Activated CD8-positive, alpha-beta memory T cell treated with anti-CD3 and anti-CD28 coated beads for 36 hours (primary cell): ENCODE measurements around the gene MCM9. TPM values are rescaled to one million over a fixed set of nuclear protein-coding genes. Genes with fewer than 3 reads are reported as not detected.
"Not testable (repeated sequence)": the region's sequence is repeated elsewhere in the genome, so short reads cannot be mapped to it uniquely, and the experiment has no call there.

Experiments used
- CTCF ChIA-PET: fragments of 350-600 bp; sonication (Branson Sonifier 250); formaldehyde crosslinking; loops from one replicate; lab custom pipeline; 2021; ENCODE audit warnings: antibody characterized with exemption; lab: Charles Lee
- POLR2A ChIA-PET: fragments of 350-600 bp; sonication (Branson Sonifier 250); formaldehyde crosslinking; loops from one replicate; lab custom pipeline; 2021; ENCODE audit warnings: antibody characterized with exemption; lab: Charles Lee
- total RNA-seq, 2 experiments: library from RNA; stranded (reverse); gene quantifications; one replicate each; pipeline ENCODE4 v1.2.3, GENCODE V29; 2021

The MCM9 gene
- total RNA-seq, 2 experiments from 2014 or later, result 19.3 TPM

DNA sequence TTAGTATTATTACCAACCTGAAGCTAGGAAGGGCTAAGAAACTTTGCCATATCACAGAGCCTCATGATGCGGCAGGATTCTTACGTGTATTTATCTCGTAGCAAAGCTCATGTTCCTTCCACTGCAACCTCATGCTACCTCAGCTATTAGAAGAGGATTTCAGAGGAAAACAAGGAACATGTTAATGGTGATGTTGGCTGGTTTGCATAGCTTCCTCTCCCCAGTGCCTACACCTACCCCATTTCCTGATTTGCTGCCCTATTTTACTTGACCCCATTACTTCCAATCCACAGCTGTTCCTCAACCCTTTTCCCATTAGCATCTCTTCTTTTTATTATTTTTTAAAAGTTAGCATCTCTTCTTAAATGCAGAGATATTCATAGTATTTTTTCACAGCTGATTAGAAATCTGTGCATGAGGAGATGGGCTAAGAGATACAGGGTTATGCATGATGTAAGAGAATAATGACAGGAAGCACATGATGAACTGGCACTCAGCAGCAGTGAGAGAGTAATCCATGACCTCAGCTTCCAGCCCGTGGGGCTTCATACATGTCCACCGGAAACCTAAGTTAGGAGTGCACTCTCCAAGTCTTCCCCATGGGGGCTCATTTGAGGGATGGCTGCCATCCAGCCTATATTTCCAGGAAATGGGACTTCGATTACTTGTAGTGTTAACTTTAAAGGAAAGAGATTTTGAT is 147.1 kb downstream of the MCM9 start:
- POLR2A ChIA-PET, result no interaction called here
- CTCF ChIA-PET, result interaction anchor here (0.8 to 1.2 kb wide), 4 partner anchors 9 to 107 kb away, joined by 3 to 4 read pairs (median 3); no protein-coding TSS in a partner anchor

DNA sequence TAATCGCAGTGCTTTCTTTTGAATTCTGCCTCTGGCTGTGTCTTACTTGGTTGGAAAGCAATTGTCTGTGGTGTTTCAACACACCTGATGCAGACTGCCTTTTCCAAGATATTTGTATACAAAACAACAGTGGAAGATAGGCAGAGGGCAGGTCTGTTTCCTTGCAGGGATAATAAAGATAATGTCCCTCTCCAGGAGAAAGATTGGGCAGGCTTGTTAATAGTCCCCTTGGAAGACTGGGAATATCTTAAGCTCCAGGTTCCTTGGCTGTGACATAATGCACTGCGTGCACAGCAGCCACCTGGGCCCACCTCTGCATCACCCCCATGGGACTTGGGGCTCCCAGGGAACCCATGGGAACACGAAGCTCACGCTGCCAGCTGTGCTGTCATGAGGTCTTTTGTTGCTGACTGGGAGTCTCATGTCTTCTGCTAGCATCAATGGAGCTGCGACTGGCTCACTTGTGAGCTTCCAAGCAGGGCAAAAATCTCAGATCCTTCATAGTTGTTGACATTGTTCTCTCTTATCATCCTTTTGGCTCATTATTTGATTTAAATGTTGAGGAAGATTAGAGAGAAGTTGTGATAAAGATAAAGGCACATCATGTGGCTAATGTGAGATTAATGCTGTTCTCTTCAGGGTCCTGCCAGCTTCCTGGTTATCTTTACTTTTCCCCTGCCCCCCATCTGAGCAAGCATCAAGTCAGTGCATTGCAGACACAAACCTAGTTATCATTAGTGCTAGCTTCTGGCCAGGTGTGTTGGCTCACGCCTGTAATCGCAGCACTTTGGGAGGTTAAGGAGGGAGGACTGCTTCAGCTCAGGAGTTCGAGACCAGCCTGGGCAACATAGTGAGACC is 148.1 kb downstream of the MCM9 start:
- ChIA-PET POLR2A (no interaction called here), CTCF (interaction anchor here (0.8 to 1.2 kb wide), 4 partner anchors 10 to 106 kb away, joined by 3 to 4 read pairs (median 3); no protein-coding TSS in a partner anchor)

DNA sequence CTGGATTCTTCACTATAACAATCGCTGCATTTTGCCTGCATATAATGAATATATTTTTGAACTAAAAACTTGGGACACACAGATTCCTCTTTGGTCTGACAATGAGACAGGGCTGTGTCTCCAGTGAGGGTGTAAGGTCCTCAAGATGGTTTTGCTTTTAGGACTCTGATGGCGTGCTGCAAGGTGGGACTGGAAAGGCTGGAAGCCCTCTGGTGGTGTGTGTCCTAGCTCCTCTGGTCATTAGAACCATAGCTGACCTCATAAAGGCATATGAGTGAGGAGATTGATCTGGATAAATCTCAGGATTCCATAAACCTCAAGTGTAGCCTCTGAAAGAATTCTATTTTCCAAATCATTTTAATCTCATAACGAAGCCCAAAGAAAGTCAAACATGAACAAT is 149.4 kb downstream of the MCM9 start:
- POLR2A ChIA-PET, result no interaction called here
- CTCF ChIA-PET, result no interaction called here

DNA sequence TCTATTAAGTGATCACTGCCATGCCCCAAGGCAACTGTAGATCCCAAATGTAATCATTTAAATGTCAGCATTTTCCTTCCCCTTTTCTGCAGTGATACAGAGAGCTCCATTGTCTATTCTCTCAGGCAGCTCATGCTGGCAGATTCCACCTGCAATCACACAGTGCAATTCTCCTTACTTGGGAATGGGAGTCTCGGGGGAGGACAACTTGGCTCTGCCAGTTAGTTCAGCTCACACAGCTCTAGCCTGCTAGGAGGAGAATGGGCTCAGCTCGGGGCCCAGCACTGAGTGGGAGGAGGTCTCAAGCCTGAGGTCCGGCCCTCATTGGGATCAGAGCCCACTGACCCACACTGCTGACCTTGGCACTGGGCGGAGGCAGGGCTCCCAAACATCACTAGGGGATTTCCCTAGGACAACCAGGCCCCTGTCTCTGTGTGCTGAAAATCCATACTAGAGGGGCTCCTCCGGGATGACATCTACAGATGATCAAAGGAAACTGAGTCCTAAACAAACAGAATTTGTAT is 150.3 kb downstream of the MCM9 start:
- ChIA-PET POLR2A (no interaction called here), CTCF (no interaction called here)

DNA sequence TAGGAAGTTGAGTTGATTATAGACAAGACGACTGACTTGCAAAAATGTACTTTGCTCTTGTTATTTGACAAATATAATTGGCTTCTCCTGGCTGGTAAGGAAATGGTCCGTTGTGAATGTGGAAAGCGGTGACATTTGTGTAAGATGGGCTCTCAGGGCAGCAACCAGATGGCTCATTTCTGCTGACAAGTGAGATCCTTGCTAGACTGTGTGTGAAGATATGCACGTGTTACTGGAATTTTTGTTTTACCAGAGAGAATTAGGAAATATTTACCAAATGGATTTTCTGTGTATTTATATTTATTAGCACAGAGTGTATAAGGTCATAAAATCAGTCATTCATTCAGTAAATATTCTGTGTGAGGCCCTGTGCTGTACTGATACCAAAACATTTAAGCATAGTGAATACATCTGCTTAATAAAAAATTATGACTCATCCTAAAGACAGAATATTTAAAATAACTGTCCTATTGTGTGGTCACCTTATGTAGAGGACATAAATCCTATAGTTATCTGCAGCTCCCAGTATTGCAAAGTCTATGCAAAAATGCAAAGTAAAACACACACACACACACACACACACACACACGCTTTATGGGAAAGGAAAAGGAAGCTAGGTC is 150.9 kb downstream of the MCM9 start:
- POLR2A ChIA-PET, result no interaction called here
- CTCF ChIA-PET, result no interaction called here

DNA sequence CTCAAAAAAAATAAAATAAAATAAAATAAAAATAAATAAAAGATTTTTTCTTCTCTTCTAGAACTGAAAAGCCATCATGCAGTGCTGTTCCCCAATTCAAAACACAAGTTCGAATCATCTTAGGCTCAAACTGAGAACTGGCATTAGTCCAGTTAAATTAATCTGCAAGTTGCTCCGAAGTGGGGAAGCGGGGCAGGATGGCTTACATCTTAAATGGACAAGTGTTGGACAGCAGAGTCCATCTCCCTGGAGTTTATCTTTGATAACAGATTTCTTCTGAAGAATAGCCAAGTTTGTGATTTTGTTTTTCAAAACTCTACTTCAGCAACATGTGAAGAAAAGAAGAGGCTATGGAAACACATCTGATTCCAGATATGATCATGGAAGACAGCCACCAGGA is 152.3 kb downstream of the MCM9 start:
- CTCF ChIA-PET, result interaction anchor here (0.5 kb wide), 1 partner anchor 108 kb away, joined by 3 read pairs; no protein-coding TSS in a partner anchor
- POLR2A ChIA-PET, result no interaction called here

DNA sequence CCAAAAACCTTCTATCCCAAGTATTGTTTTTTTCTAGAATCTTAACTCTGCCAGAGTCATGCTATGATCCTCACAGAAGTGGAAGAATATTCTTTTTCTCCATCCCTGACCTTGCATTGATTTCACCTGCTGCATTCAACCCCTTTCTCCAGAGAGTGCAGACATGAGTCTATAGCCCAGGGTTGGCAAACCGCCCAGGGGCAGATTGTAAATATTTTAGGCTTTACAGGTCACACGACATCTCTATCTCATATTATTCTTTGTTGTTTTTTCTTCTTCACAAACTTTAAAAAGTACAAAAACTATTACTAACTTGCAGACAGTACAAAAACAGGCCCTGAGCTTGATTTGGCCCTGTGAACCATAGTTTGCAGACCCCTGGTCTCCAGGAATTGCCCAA is 153.1 kb downstream of the MCM9 start:
- POLR2A ChIA-PET, result no interaction called here
- CTCF ChIA-PET, result no interaction called here

DNA sequence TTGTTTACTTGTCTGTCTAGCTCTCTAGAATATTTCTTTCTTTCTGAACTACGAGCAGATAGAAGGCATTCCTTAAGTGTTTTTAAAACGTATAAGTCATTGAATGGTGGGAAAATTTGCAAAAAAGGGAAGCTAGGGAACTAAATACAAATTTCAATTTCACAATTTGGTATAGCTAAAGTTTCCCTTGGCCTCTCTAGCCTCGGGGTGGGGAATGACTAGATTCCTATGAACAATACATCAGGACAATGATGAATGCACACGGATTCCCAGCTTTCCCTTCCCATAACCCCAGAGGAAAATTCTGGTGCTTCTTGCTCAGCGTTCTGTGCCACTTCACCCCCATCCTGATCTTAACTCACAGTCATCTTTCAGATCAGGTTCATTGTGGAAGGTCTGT is 154.3 kb downstream of the MCM9 start:
- CTCF ChIA-PET, result interaction anchor here (0.7 kb wide), 1 partner anchor 19 kb away, joined by 3 read pairs; no protein-coding TSS in a partner anchor
- POLR2A ChIA-PET, result no interaction called here

DNA sequence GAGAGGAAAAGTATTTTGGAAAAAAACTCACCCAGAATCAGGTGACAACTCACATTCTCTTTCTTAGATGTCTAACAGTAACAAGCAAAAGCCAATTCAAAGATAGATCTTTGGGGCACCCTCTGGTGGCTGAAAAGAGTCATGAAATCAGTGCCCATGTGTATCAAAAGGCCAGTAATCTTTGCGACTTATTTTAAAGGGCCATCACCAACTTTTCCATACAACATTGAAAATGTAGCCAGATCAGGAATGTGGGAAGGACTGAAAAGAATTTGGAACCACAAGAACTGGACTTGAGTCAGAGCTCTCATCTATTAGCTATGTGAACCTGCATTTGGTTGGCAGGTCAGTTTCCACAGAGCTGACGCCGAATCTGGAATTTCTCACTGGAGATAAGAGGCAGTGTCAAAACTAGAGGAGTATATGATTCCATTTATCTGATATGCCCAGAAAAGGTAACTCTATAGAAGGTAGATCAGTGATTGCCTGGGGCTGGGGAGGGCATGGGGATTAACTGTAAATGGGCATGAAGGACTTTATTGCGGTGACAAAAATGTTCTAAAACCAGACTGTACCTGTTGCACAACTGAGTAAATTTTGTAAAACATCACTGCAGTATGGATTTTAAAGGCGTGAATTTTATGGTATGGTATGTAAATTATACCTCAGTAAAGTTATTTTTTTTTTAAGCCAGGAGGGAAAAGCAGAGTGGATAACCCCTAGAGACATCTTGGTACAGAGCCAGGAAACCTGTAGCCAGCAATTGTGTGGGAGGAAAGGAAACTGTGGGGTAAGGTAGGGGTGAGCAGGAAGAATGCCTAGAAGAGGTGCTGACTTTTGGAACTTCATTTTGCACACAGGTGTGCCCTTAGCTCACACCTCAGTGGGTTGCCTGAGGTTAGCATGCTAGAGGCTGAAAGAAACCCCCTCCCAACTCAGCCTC is 158.1 kb downstream of the MCM9 start:
- ChIA-PET POLR2A (no interaction called here), CTCF (interaction anchor here (0.9 kb wide), 1 partner anchor 211 kb away, joined by 3 read pairs; no protein-coding TSS in a partner anchor)

DNA sequence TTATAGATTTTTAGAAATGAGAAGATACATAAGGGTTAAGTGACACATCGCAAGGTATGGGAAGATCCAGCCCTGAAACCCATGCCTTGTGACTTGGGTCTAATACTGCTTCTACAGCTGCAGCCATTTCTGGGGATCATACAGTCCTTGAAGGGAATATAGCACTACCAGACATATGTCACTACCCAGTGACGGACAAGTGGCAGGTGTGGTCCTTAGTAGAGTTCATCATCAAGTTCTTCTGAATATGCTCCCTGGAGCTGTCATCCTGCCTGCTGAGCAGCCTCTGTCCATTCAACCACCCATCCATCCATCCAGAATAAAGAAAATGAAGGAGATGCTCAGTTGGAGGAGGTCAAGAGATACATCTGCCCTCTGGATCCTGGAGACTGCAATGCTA is 159.6 kb downstream of the MCM9 start:
- ChIA-PET CTCF (no interaction called here), POLR2A (no interaction called here)

DNA sequence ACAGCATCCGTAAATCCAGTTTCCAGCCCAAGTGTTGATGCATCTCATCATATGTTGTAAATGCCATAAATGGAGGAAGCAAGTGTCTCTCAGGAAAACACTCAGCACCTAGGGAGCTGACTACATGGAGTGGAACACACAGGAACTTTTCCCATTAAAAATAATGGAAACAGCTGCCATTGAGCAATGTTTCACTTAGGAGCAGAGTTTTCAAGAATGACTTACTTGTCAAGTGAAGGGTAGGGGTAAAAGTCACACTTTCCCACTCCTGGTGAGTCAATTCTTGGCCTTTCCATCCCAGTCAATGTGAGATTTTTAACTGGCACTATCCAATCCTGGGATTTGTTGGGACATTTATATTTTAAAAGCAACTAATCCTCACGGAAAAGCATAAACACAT is 160.4 kb downstream of the MCM9 start:
- ChIA-PET POLR2A (no interaction called here), CTCF (no interaction called here)

DNA sequence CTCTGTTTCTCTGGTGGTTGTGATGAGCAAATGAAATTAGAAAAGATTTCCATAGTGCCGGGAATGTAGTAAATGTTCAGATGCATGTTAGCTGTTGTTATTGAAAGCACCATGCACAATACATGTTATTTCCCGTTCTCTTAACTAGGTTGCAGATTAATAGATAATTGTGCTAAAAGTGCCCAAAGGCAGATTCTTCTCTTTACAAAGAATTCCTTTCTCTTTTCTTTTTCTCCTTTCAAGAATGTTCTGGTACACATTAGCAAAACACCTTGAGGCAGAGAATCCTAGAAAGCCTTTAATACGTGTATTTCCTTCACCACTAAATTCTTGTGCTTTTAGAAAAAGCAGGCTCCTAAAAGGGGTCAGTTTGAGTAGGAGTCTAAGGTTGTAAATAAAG is 162.1 kb downstream of the MCM9 start:
- POLR2A ChIA-PET, result no interaction called here
- CTCF ChIA-PET, result no interaction called here

DNA sequence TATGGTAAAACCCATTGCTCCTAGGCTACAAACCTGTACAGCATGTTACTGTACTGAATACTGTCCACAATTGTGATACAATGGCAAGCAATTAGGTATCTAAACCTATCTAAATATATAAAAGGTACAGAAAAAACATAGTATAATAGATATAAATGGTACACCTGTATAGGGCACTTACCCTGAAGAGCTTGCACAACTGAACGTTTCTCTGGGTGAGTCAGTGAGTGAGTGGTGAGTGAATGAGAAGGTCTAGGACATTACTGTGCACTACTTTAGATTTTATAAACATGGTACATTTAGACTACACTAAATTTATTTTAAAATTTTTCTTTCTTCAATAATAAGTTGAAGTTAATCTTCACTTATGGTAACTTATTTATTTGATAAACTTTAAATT is 163.7 kb downstream of the MCM9 start:
- POLR2A ChIA-PET, result no interaction called here

DNA sequence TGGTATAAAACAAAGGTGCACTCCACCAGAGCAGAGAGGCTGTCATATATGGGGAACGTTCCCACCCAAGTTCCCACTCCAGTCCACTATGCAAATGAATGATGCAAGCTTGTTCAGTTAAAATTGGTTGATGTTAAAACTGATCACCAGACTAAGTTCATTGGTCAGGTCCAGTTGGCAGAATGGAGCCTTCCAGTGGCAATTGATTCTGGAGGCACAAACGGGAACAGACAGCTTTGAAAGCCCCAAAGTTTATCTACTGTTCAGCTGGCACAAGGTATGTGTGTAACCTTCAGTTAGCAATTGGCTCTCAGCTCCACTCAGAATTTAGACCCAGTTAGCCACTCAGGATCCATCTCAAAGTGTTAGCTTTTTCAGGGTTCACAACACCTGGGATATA is 164.1 kb downstream of the MCM9 start:
- ChIA-PET CTCF (no interaction called here), POLR2A (no interaction called here)

More for the DNA sequence above, 163.7 kb downstream of the MCM9 start:
- CTCF ChIA-PET, result no interaction called here

DNA sequence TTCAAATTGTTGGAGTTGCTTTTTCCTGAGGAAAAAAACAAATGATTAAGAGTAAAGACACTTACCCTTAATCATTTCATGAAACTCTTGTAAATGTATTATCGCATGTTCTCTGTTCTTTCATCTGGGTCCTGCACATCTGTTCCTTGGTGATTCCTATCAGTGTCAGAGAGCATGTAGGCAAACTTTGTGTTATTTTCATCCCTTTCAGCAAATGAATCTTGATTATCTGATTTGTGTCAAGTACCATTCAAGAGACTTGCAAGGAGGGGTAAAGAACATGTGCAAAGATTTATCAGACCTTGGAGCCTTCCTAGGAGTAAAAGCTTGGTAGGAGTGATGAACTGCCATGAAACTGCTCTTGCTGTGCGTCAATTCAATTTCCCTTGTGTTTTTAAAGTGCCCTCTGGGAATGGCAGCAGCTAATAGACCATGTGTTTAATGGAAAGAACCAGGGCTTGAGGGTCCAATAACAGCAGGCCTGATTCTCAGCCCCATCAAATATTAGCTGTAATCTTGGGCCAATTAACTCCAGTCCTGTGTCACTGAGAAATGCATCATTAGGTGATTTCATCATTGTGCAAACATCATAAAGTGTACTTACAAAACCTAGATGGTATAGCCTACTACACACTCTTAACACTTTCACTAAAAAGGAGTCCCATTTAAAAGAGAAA is 164.7 kb downstream of the MCM9 start:
- CTCF ChIA-PET, result no interaction called here
- POLR2A ChIA-PET, result no interaction called here

DNA sequence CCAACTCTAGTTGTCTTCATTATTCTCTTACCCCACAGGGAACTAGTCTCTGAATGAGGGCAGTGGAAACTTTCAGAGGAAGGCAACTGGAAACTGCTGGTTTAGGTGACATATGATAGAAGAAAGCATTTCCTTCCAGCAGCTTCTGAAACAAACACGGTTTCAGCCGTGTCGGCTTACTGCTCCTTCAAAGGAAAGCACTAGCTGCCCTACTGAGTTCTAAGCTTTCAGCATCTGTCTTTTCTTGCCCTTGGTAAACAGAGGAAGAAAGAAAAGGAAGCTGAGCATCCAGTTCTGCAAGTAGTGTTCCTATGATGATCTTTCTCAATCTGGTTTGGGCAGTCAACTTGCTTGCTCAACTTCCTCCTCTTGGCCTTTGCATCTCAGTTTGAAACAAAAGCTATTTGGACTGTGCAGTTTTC is 166.0 kb downstream of the MCM9 start:
- ChIA-PET CTCF (interaction anchor here (1.2 to 1.3 kb wide), 2 partner anchors 43 to 483 kb away, joined by 3 read pairs; no protein-coding TSS in a partner anchor), POLR2A (interaction anchor here (1.4 kb wide), 1 partner anchor 59 kb away, joined by 5 read pairs; no protein-coding TSS in a partner anchor)

DNA sequence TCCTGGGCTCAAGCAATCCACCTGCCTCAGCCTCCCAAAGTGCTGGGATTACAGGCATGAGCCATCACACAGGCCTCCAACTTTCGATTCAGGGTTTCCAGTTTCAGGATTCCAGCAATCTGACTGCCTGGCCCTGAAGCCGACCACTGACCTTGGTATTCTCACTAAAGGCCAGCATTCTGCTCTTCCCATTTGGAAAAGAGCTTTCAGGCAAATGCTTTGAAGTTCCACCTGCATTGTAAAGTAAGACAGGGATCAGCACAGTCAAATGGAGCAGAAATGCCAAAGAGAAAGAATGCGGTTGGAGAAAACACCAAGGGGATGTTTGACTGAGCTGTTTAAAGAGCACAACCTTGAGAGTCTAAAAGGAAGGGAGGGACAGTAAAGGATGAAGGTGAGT is 166.5 kb downstream of the MCM9 start:
- ChIA-PET CTCF (interaction anchor here (1.2 to 1.3 kb wide), 2 partner anchors 42 to 482 kb away, joined by 3 read pairs; no protein-coding TSS in a partner anchor), POLR2A (interaction anchor here (0.7 to 1.4 kb wide), 2 partner anchors 11 to 59 kb away, joined by 3 to 5 read pairs; no protein-coding TSS in a partner anchor)

DNA sequence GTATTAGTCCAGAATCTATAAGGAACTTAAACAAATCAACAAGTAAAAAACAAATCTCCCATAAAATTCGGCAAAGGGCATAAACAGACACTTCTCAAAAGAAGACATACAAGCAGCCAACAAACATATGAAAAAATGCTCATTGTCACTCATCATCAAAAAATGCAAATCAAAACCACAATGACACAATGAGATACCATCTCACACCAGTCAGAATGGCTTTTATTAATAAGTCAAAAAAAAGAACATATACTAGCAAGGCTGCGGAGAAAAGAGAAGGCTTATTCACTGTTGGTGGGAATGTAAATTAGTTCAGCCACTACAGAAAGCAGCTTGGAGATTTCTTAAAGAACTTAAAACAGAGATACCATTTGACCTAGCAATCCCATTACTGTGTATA is 169.6 kb downstream of the MCM9 start:
- CTCF ChIA-PET, POLR2A ChIA-PET: not testable (repeated sequence)
